Central memory CD8-positive, alpha-beta T cell (primary cell): ENCODE measurements around the gene SEC31B.

ENCODE experiments used
- ATAC-seq: fragments of 150-1000 bp; cut with Tn5 transposase; replicated peaks from 2 replicates; pipeline ENCODE4 v1.10.0; 2022; ENCODE audit warnings: mild to moderate bottlenecking, moderate FRiP score, moderate number of reproducible peaks; ENCODE audit not compliant: poor library complexity, severe bottlenecking; ENCODE audit errors: extremely low read depth
- DNase-seq, 2 donors: peaks; one replicate each; pipeline ENCODE4 v3.0.0; 2021; ENCODE audit warnings: low spot score in 2 of 2
- H3K27ac Mint-ChIP-seq: one replicate; pipeline ENCODE4 v1.8.0; 2022; ENCODE audit warnings: low read depth, mild to moderate bottlenecking, moderate library complexity, mixed read lengths
- H3K27me3 Mint-ChIP-seq: one replicate; pipeline ENCODE4 v1.8.0; 2022; ENCODE audit warnings: mixed read lengths
- H3K36me3 Mint-ChIP-seq: one replicate; pipeline ENCODE4 v1.8.0; 2022; ENCODE audit warnings: mild to moderate bottlenecking, moderate library complexity, mixed read lengths; ENCODE audit not compliant: insufficient read depth
- H3K4me1 Mint-ChIP-seq: one replicate; pipeline ENCODE4 v1.8.0; 2022; ENCODE audit warnings: mixed read lengths
- H3K4me3 Mint-ChIP-seq: one replicate; pipeline ENCODE4 v1.8.0; 2022; ENCODE audit warnings: mild to moderate bottlenecking, moderate library complexity, mixed read lengths
- H3K9me3 Mint-ChIP-seq: one replicate; pipeline ENCODE4 v1.8.0; 2022; ENCODE audit warnings: mixed read lengths

Gene SEC31B

DNA sequence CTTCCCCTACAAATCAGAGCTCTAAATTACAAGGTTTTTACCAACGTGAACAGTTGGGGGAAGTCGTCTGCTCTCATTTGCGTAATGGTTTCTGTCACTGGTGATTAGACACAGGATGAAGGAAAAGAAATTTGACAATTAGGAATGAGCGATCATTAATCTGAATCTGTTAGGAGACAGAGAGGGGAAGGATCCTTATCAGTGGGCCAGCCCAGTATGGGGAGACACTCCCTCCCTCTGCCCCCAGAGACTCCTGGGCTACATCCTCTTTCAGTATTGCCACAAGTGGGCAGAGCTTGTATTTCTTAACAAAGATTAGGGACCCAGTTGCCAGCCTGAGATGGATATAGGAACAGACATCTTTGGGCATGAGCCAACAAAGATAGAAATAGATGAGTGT lies 31.5 kb upstream of the SEC31B start:
- H3K36me3 Mint-ChIP-seq: peaks cover 38% of the 10 kb centered on the region
- H3K9me3 Mint-ChIP-seq: no peaks in the 10 kb centered on the region
- no peak overlapping the region for H3K27ac Mint-ChIP-seq
- ATAC-seq: no peak
- no peaks in the 10 kb centered on the region for H3K27me3 Mint-ChIP-seq
- H3K4me1 Mint-ChIP-seq: no peaks in the 10 kb centered on the region
- no peak overlapping the region for H3K4me3 Mint-ChIP-seq
- no peak for DNase-seq

DNA sequence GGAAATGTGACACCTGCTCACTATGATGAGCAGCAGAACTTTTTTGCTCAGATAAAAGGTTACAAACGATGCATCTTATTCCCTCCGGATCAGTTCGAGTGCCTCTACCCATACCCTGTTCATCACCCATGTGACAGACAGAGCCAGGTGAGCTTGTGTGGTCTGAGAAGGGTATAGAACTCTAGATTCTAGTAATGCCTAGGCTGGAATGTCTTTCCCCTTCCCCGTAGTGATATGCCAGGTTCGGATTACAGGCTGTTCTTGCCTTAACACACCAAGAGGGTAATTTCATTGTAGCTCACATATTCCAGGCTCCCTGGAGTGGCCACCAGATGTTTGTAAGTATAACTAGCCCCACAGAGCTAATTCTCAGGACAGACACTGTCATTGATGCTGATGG lies 25.3 kb upstream of the SEC31B start:
- ATAC-seq (no peak), DNase-seq (no peak)
- Mint-ChIP-seq H3K27ac (no peak overlapping the region), H3K36me3 (peaks cover 75% of the 10 kb centered on the region), H3K27me3 (no peaks in the 10 kb centered on the region), H3K9me3 (no peaks in the 10 kb centered on the region), H3K4me1 (peaks cover 6% of the 10 kb centered on the region), H3K4me3 (no peak overlapping the region)

DNA sequence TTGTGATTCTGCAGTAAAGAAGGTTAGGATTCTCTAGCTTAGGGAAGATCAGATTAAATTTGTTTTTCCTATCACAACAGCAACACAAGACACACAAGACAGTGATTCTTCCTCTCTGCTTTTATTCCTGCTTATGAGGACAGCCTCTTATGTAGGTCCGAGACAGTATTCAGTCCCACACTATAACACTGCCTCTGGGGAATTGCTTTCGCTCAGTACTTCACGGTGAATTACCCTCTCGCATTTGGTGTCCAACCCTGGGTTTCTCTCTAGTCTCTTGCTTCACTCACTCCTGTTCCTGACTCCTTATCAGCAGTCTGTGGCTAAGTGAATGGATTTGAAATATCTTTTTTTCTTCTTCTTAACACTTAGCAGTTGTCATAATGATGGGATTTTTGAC lies 17.8 kb upstream of the SEC31B start:
- Mint-ChIP-seq H3K36me3 (peaks cover 34% of the 10 kb centered on the region), H3K4me1 (peaks cover 18% of the 10 kb centered on the region), H3K9me3 (no peaks in the 10 kb centered on the region), H3K27ac (no peak overlapping the region), H3K4me3 (peak overlapping the region; percentile 12), H3K27me3 (no peaks in the 10 kb centered on the region)
- no peak for DNase-seq
- ATAC-seq: no peak

DNA sequence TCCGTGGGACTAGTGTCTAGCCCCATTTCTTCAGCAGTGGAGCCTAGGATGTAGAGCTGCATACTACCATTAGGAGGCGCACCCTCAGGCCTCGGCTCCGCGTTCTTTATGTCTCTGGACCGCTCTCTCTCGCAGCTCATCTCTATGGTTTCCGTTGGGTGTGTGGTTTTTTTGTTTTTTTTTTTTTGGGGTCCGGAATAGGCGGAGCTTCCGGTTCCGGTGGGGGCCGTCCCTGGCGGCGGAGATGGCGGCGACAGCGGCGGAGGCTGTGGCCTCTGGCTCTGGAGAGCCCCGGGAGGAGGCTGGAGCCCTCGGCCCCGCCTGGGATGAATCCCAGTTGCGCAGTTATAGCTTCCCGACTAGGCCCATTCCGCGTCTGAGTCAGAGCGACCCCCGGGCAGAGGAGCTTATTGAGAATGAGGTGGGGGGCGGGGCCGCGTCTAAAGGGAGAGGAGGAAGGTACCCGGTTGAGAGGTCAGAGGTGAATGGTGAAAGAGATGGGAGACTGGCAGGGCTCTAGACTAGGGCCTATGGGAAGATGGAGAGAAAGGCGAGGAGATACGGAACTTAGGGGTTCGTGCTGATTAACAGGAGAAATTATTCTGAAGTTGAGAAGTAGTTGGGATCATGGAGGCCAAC lies 16.2 kb upstream of the SEC31B start, which contains the start of gene HIF1AN:
HIF1AN (plus strand) TSS at position 229 of the 639 bp plus-strand sequence; CDS start at position 245, 16 bp downstream.
- Mint-ChIP-seq H3K36me3 (peaks cover 20% of the 10 kb centered on the region), H3K27ac (no peak within 1 kb of the TSS), H3K27me3 (no peaks in the 10 kb centered on the region), H3K4me3 (no peak within 1 kb of the TSS), H3K4me1 (peaks cover 18% of the 10 kb centered on the region), H3K9me3 (no peaks in the 10 kb centered on the region)
- ATAC-seq (peak; percentile 94), DNase-seq (peak; percentile 71 to 88)

DNA sequence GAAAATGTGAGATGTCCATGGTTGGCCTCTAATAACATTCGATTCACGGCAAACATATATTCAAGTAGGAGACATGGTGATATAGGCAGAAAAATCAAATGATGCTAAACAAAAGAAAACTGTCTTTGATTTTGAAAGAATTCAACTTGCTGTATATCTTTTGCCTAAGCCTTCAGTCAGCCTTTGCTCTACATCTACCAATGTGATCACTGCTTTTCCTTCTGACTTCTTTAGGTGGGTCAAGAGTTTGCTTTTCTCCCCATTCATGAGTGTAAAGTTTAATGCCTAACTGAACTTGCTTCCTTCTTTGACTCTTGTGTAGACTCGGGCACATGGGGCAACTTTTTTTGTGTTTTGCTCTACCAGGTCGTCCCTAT lies 15.7 kb upstream of the SEC31B start:
- no peak overlapping the region for H3K27ac Mint-ChIP-seq
- DNase-seq: no peak
- H3K36me3 Mint-ChIP-seq: peaks cover 15% of the 10 kb centered on the region
- no peaks in the 10 kb centered on the region for H3K9me3 Mint-ChIP-seq
- peak; percentile 4 for ATAC-seq
- peaks cover 19% of the 10 kb centered on the region for H3K4me1 Mint-ChIP-seq
- H3K27me3 Mint-ChIP-seq: no peaks in the 10 kb centered on the region
- no peak overlapping the region for H3K4me3 Mint-ChIP-seq

DNA sequence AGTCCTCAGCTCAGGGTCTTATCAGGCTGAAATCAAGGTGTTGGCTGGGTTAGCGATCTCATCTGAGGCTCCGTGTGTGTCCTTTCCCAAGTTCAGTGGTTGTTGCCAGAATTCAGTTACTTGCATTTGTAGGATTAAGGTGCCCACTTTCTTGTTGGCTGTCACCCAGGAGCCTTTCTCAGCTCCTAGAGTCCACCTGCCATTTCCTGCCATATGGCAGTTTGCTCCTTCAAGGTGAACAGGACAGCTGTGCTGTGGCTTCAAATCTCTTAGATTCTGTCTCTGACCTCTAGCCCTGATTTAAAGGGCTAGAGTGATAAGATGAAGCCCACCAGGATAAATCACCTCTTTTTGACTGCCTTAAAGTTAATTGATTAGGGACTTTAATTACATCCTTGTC lies 15.1 kb upstream of the SEC31B start:
- ATAC-seq (no peak), DNase-seq (no peak)
- no peaks in the 10 kb centered on the region for H3K9me3 Mint-ChIP-seq
- H3K4me1 Mint-ChIP-seq: peaks cover 25% of the 10 kb centered on the region
- H3K27ac Mint-ChIP-seq: no peak overlapping the region
- no peaks in the 10 kb centered on the region for H3K27me3 Mint-ChIP-seq
- H3K4me3 Mint-ChIP-seq: no peak overlapping the region
- H3K36me3 Mint-ChIP-seq: peaks cover 15% of the 10 kb centered on the region

DNA sequence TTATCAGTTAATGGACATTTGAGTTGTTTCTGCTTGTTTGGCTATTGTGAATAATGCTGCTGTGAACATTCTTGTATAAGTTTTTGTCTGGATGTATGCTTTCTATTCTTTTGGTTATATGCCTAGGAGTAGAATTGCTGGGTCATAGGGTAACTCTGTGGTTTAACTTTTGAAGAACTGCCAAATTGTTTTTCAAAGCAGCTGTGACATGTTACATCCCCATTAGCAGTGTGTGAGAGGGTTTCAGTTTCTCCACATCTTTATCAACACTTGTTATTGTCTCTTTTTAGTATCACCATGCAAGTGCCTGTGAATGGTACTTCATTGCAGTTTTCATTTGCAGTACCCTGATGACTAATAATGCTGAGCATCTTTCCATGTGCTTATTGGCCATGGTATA lies 12.1 kb upstream of the SEC31B start:
- no peaks in the 10 kb centered on the region for H3K9me3 Mint-ChIP-seq
- H3K4me3 Mint-ChIP-seq: peak overlapping the region; percentile 31
- no peak overlapping the region for H3K27ac Mint-ChIP-seq
- H3K36me3 Mint-ChIP-seq: peaks cover 14% of the 10 kb centered on the region
- H3K27me3 Mint-ChIP-seq: no peaks in the 10 kb centered on the region
- H3K4me1 Mint-ChIP-seq: peaks cover 24% of the 10 kb centered on the region
- DNase-seq (no peak), ATAC-seq (no peak)

DNA sequence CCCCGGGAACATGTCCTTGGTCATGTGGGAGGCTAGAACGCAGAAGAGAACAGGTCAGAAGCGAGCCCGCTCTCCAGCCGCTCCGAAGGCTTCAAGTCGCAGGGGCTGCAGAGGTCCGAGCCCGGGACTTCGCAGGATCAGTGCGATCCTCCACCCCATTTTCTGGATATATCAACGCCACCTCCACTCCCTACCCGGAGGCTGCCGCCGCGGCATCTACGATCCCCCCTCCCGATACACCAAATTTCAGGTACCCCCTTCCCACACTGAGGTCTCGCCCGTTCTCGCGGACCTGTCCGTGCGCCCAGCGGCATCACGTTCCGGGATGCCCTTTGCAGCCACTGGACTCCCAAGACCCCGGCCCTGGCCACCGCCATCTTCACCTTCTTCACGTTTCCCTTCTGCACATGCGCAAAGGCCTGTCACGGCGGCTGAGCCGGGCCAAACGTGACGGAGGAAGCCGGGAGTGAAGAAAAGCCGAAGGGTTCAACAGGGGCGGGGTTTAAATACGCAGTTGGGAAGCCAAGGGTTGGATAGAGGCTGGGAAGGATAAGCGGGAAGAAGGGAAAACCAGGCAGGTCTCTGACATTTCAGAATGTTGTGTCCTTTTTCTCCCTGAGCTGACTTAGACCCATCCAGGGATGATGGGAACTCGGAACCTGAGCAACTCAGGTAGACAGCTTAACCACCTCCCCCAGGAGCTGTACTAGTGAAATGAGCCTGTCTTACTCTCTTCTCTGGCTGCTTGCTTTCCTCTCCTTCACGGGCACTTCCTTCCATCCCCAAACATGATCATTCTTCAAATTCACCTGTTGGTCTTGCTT lies 10.0 kb upstream of the SEC31B start, which contains the start of gene NDUFB8:
NDUFB8 (minus strand) TSS at position 397 of the 824 bp plus-strand sequence; CDS start at position 377, 20 bp downstream.
- peaks cover 31% of the 10 kb centered on the region for H3K36me3 Mint-ChIP-seq
- H3K4me3 Mint-ChIP-seq: peak within 1 kb of the TSS; percentile 92
- no peaks in the 10 kb centered on the region for H3K27me3 Mint-ChIP-seq
- no peaks in the 10 kb centered on the region for H3K9me3 Mint-ChIP-seq
- DNase-seq: peak; percentile 78 to 80
- H3K27ac Mint-ChIP-seq: peak within 1 kb of the TSS; percentile 97
- peaks cover 31% of the 10 kb centered on the region for H3K4me1 Mint-ChIP-seq
- peak; percentile 81 for ATAC-seq

DNA sequence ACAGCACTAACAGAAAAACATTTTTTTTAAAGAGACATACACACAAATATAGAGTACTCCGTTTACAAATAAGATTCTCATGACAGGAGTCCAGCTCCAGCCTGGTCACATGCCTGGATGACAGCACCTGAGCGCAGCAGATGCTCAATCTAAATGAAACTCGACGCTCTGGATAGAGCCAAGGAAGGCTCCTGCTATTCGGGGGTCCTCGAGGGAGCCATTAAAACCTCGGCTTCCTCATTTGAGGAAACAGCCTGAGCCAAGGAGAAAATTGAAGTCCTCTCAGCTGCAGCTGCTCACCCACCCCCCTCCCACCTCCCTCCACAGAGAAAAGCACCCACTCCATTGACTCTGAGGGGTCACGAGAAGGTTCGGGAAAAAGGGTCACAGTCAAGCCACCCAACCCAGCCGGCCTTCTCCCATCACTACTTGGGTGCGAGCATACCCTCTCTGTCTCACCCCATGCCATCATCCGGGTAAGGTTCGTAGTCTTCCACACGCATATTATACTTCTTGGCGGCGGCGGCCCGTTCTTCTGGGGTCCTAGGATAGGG lies 9.3 kb upstream of the SEC31B start:
- Mint-ChIP-seq H3K4me1 (peaks cover 33% of the 10 kb centered on the region), H3K36me3 (peaks cover 32% of the 10 kb centered on the region), H3K27ac (peak overlapping the region; percentile 97), H3K27me3 (no peaks in the 10 kb centered on the region), H3K4me3 (peak overlapping the region; percentile 92), H3K9me3 (no peaks in the 10 kb centered on the region)
- ATAC-seq: peak; percentile 25
- DNase-seq: no peak

DNA sequence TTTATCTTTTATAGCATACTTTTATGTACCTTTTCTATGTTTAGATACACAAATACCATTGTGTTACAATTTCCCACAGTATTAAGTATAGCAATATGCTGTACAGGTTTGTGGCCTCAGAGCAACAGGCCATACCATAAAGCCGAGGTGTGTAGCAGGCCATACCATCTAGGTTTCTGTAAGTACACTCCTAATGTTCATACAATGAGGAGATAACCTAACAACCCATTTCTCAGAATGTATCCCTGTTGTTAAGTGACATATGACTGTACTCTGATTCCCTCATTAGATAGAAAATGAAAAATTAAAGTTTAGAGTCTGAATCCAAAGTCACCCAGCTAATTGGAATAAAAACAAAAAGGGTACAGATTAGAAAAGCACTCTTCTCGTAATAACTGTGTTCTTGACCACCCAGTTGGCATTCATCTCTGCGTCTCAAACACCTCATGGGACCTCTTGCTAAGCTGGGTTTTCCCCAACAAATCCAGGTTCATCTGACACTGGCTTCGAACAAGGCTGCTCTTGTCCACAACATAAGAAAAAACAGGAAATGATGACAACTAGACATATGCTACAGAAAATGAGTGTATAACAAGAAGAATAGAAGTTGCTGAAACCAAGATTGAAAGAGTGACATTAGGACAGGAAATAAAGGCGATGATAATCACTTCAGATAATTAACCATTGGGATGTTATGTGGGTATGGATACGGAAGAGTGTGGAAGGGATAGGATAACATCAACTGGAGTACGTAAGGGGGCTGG lies 8.6 kb upstream of the SEC31B start:
- no peak for DNase-seq
- Mint-ChIP-seq H3K4me1 (peaks cover 33% of the 10 kb centered on the region), H3K9me3 (no peaks in the 10 kb centered on the region), H3K36me3 (peaks cover 37% of the 10 kb centered on the region), H3K27me3 (no peaks in the 10 kb centered on the region), H3K27ac (peak overlapping the region; percentile 97), H3K4me3 (peak overlapping the region; percentile 92)
- peak; percentile 30 for ATAC-seq

DNA sequence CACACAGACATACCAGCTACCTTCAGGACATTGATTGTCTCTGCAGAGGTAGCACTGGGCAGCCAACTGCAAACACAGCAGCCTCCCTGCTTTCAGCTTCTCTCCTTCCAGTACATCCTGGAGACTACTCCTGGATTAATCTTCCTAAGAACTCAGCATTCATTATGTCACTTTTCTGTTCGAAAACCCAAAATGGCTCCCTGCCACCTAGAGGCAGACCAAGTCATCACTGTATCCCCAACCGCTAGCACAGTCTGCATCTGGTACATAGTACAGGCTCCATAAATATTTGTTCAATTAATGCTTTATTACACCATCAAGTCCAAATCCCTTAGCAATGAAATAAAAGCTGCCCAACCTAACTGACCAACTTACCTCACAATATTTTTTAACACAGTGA lies 5.0 kb upstream of the SEC31B start:
- H3K27ac Mint-ChIP-seq: peak overlapping the region; percentile 54
- ATAC-seq: no peak

DNA sequence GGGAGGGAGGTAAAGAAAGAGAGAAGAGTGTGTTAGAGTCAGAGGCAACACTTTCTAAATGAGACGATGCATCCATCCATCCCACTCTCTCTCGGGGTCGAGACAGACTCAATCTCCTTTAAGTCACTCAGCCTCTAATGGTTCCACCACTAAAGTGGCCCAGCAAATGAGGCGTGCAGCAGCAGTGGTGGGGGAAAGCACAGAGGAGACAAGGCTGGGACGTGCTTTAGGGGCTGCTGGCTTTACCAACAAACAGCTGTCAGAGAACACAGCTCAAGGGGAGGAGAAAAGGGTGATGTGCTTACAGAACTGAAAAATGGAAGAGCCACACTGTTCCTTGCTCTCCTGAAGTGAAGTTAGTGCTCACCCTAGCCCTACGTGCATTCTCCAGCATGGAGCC lies 4.5 kb upstream of the SEC31B start:
- no peak overlapping the region for H3K4me3 Mint-ChIP-seq
- peak overlapping the region; percentile 57 for H3K27ac Mint-ChIP-seq
- DNase-seq (no peak), ATAC-seq (no peak)
- H3K4me1 Mint-ChIP-seq: peaks cover 26% of the 10 kb centered on the region
- H3K27me3 Mint-ChIP-seq: no peaks in the 10 kb centered on the region
- H3K9me3 Mint-ChIP-seq: no peaks in the 10 kb centered on the region
- H3K36me3 Mint-ChIP-seq: peaks cover 30% of the 10 kb centered on the region

More for the DNA sequence above, 5.0 kb upstream of the SEC31B start:
- Mint-ChIP-seq H3K27me3 (no peaks in the 10 kb centered on the region), H3K4me1 (peaks cover 26% of the 10 kb centered on the region), H3K9me3 (no peaks in the 10 kb centered on the region), H3K4me3 (no peak overlapping the region), H3K36me3 (peaks cover 34% of the 10 kb centered on the region)
- DNase-seq: no peak
